HL-60/S4 treated with phorbol 12-myristate 13-acetate at 8.2 ng/mL for 4 days and 3 days (cell line): ENCODE results near the gene TSPAN5.

ENCODE experiments used
- in situ Hi-C: fragments of 300-500 bp; cut with MboI; formaldehyde crosslinking; loops from 2 replicates; pipeline ENCODE4 v1.15.0; 2022; ENCODE audit warnings: low sequenced_read_pairs

The TSPAN5 gene

DNA sequence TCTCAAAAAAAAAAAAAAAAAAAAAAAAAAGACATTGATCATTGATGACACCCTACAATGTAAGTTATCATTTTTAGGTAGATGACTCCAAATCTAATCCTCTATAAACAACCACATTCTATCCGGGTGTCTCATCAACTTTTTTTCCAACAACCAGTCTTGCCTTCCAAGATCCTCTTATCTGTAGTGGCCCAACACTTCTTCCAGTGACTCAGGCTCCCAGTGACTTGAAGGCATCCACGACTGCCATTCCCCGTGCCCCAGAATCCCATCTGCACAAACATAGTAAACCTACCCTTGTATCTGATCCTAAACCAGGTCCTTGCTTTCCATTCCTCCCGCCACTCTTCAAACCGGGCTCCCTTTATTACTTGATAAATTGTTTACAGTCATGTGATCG lies 15.6 kb upstream of the TSPAN5 start:
- in situ Hi-C loops, result no loop called here

DNA sequence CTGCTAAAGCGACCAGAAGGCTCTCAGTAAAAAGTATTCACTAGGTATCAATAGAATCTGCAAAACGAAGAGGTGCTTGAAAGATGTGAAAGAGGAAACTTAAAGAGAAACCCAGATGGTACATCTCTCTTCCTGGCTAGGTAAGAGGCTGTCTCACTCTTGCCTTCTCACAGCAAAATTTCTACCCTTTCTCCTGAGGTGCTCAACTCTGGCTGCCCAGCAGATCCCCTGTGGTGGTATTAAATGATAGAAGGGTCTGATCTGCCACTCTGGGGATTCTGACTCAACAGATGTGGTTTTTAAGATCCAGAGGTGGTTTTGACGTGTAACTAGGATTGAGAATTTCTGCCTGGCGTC lies 14.9 kb upstream of the TSPAN5 start:
- in situ Hi-C loops, result no loop called here

DNA sequence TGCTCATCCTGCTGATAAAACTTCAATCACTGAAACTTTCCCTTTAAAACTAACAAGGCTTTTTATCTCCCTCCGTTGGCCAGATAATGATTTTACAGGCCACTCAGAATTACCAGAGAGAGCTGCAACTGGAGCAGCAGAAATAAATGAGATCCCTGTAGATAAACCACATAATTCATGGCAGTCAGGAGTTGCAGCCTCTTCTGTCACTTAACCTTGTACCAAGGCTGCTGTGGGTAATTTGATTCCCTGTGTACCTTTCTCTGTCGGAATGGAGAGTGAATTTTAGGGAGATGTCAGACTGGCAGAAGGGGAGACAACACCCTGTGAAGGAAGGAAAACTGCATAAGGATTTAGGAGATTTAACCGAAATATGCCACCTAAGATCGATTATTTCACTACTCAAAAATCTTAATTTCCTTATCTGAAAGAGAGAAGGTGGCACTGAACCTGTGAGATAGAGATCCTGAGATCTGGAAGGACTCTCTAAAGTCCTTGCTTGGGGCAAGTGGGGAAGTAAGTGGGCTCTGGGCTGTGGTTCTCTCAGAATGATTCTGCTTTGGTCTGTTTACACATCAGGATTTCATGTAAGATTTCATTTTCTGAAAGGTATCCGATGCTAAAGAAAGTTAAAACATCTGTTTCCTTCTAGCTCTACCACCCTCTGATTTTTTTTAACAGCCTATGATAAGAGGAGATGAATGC lies 14.3 kb upstream of the TSPAN5 start:
- in situ Hi-C loops, result no loop called here

DNA sequence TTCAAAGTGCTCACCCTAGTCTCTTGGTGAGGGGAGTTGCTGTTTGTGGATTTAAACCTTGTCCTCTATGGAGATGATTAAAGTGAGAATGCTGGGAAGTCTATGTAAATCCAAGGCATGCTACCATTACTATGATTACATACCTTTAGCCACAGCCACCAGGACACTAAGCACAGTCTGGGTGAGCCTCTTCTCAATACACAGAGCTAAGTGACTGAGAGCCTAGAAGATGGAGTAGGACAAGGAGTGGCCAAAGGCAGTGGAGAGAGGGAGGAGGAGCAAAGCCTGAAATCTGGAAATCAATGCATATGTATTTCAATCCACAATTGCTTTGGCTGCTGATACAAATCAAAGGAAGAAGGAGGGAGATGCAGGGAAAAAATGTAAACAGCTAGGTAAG lies 12.7 kb upstream of the TSPAN5 start:
- in situ Hi-C loops, result no loop called here

DNA sequence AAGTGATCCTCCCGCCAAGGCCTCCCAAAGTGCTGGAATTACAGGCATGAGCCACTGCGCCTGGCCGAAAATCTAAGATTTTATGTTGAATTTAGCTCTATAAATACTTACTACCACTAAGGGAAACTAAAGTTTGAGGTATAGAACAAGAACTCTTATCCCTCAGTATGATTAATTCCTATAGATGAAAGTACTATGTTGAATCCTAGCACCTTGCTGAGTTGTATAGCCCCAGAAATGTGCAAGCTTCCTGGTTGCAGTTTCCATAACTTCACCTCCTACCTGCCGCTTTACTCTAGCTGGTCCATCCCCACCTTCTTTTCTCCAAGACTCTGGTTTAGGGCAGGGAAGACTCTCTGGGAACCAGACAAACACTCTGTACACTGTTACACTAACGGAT lies 11.8 kb upstream of the TSPAN5 start:
- in situ Hi-C loops, result no loop called here

DNA sequence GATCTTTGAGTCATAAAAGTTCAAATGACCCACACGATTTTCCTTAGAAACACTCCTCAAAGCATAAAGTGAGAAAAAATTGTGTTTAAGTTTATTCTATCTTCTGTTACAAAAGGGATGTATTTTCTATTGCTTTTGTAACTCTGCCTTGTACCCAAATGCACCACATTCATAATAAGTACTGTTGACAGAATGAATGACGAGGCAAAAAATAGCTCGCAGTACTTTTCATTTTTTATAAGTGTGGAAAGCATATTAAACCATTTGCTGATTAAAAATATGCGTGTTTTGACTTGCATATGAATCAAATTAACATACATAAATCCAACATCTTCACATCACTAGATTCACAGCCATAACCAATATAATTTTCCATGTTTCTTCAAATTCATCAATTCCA lies 11.2 kb upstream of the TSPAN5 start:
- in situ Hi-C loops, result no loop called here

DNA sequence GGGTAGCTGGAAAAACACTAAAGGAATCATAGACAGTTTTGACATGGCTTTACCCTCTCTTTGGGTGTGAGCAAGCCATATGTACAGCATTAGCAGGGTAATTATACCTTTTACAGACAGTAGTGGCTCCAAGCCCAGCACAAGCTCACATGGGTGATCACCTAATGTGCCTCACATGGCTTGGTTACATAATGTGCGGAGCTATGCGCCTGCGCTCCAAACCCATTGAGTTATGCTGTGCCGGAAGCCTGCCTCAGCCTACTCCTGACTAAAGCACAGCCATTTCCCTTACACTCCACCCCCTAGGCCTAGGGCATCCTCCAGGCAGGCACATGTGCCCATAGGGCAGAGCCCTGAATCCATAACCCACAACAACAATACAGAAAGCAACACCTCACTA lies 6.5 kb upstream of the TSPAN5 start:
- in situ Hi-C loops, result no loop called here

DNA sequence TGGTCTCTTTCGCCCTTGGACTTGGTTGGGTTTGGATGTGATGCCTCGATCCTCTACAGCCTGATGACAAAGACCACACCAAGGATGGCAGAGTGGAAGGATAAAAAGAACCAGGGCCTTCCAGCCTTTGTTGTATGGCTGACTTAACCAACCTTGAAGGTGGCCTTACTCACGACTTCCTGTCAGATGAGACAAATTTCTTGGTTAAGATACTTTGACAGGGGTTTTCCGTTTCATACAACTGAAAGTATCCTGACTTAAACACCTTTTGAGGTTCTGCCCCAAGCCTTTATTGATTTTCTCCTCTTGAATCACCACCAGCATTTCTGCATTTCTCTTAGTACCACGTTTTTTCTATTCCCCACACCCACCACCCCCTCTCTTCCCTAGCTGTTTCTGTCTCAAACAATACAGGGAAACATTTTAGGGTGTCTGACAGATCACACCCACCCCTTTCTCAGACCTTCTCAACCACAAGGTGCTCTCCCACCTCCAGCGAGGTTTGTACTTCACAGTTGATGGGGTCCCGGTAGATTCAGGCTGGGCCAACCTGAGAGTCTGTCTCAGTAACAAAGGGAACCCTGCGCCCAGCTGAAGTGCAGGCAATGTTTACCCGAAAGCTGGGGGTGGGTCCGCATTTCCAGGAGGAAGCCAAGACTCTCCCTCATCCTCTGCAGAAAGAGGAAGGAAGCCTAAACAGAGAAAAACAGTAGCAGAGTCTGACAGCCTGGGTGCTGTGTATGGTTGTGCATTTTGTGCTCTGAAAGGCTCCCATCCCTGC lies 5.0 kb upstream of the TSPAN5 start:
- in situ Hi-C loops, result no loop called here

DNA sequence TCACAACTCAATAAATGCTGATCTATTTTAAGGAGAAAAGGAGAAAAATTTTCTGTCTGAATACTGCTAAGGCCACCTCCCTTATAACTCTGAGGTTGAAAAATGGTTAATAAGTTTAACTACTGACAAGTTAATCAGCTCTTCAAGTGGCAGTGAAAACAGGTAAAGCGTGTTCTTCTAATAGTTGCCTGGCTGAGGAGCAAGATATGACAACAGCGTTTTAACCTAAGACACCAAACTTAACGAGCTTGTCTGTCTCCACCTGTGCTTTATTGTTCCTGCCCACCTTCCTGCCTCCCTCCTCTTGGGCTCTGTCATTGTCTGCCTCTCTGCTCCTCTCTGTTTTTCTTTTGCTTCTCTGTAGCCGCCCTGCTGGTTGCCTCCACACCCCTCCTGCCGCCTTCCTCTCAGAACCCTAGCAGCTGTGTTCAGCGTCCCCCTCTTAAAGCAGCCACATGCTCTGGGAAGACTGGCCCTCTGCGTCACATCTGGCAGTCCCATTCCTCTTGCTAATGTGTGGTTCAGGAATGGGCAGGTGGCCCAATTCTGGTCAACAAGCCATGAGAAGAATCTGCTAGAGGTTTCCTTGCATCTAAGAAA lies 4.3 kb upstream of the TSPAN5 start:
- in situ Hi-C loops, result no loop called here

DNA sequence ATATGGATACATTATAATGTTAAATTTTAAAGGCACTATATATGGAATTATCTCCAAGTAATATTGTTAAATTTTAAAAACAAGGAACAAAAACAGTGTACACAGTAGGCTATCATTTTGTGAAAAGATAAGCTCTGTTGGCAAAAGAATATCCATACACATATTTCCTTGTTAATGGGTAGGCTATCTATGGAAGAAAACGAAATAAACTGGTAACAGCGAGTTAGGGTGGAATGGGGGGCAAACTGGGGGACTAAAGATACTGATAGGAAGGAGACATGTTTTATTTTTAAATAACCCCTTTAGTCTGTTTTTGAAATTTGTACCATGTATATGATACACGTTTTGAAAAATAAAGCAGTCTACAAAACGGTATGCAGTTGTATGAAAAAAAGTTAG lies 3.6 kb upstream of the TSPAN5 start:
- in situ Hi-C loops, result no loop called here

DNA sequence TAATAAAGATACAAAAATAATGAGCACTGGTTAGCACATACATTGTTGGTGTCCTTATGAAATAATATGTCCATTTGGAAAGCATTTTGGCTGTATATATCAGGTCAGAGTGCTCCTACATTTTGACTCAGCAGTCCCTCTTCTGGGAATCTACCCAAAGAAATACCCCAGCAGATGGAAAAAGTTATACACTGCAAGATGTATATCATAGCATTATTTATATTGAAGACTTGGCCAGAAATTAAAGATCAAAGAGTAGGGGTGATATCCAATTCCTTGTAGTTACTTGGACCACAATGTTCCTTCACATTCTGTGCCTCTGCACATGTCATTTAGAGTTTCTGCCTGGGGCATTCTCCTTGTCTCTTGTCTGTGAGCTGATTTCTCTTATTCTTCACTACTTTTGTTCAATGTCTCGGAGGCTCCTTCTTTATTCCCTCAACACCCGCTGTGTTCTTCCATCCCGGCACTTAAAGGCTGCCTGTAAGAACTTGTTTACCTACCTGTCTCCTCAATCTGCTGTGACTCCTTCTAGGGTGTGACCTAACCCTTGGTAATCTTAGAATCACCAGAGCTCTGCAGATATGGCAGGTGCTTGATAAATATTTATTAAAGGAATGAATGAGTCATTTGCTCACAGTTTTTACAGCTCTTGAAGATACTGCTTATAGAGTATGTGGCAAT lies 3.1 kb upstream of the TSPAN5 start:
- in situ Hi-C loops, result no loop called here

DNA sequence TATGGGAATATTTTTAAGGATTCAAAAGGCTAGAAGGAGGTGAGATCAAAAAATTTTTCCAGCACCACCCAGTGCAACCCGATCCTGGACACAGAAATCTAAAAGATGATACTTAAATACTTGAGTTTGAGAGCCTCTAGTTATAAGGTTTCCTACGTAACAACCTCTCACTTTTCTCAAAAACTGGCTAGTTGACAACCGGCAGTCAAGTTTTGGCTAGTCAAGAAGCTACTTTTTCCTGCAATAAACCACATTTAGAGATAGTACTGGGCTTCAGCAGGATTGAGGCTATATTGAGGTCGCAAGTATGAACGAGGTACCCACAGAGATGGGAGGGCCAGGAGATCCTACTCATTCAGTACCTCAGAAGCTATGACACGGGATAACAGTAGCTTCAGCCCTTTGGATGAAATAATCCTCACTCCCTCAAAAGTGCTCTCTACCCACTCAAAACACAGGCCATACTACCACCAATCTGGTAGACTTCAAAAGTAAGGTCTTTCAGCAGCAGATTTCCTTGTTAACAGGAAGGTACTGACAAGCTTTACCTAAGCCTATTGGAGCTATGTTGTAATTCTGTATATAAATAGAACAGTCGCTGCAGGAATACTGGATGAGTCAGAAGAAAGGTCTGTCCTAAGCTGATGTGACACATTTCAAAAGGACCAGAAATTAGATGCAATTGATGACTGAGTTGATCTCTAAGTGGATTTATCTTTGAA lies 1.5 kb upstream of the TSPAN5 start:
- in situ Hi-C loops, result no loop called here

DNA sequence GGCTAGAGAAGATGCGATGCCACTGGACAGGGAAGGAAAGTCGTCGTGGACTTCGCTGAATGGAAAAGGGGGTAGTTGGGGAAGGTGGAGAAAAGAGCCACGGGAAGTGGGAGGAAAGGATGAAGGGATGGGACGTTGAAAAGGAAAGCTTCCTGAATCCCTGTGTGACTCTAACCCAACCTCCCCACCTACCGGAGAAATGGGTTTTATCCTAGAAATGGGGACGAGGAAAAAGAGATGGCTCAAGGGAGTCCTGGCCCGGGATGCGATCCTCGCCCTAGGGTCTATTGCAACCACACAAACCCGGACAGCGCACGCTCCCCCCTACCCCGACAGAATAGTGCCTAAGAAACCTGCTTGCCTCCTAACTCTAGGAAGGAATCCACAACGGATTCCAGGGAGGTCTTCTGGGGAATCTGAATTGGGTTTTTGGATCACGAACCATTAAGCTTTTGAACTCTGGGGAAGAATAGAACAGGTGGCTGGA lies 738 bp upstream of the TSPAN5 start:
- in situ Hi-C loops, result no loop called here

DNA sequence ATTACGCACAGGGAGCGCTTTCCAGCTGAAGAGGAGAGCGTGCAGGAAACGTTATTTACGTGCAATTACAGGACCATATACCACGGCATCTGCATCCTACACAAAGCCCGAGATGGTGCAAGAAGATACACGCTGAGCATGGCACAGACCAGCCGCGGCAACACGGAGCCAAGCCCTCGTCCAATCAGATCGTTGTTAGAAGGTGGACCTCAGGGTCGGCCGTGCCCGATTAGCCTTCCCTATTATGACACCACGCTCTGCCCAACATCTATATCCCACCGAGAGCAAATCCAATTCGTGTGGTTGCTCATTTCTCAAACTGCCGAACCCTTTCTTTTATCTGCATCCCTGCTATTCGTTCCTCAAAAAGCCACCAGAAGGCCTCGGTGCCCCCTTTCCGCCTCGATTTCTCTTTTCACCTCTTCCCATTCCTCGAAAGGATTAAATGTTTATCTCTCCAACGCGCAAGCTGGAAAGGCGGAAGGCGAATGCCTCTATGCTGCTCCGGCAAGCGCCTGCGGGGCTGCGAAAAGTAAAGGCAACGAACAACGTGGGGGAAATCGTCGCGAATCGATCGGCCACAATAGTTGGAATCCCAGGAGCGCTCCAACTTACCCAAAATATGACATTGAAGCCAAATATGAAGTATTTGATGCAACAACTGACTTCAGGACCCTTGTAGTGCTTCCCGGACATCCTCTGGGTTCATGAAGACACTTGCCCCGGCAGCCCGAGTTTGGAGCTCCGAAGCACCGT lies 702 bp downstream of the TSPAN5 start:
- in situ Hi-C loops, result no loop called here

DNA sequence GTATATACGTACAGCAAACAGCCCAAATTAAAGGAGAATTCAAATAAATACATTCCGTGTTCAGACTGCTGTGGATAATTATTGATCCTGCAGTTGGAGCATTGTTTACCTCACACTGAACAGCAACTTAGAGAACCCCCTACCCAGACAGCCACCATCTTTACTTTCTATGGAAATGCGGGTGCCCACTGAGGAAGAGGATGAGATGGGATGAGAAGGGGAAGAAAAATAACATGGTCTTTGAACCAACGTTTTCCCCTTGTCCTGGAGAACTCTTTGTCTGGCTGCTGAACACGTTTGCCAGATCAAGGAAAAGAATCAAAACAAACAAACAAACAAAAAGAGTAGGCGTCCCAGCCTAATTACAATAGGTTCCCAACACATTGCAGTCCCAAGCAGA lies 1.5 kb downstream of the TSPAN5 start:
- in situ Hi-C loops, result no loop called here

DNA sequence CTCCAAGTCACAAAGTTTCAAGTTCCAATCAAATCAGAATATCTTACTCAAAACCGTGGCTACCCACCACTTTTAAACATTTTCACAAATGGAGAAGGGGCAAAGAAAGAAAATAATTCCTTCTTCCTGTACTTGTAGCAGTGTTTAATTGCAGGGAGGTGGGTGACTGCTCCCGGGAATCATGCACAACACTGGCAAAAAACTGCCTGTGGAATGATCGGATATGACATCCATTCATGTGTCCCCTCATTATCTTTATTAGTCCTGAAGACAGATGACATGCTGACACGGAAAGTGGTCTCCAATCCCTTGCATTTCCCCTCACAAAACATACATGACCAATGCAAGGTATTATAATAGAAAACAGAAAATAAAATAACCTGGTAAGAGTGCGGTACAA lies 2.0 kb downstream of the TSPAN5 start:
- in situ Hi-C loops, result no loop called here

DNA sequence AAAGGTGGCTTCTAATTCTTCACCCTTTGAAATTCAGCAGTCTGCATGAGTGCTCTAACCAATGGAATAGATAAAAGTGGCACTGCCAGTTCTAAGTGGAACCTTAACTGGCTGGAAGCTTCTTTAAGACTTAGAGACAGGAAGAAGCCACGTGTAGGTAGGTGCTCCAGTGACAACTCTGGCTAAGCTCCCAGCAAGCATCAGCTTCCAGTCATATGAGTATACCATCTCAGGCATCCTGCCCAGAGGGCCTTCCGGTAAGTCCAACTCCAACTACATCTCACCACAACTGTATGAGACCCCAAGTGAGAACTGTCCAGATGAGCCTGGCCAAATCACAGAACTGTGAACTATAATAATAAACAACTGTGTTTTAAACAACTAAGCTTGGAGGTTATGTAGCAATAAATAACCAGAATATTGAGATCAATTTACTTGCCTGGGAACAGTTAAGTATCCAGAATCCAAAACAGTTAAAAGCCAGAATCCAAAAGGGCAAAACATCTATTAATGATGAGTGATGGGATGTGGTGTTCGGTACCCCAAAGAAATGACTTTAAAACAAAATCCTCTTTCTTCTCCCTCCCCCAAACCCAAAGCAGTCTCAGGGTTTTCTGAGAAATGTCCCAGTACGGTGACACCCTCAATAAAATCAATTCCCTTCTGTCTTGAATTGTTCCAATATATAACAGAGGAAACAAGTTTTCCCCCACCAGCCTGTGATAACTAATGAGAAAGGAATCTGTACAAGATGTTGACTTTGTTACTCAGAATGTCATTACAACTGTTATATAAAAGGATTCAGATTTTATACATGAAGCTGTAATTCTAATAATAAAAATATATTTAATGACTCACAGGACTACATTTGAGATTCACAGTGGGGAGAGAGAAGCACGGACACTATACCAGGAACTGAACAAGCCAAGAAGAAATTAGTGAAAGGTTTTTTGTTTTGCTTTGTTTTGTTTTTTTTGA lies 4.2 kb downstream of the TSPAN5 start:
- in situ Hi-C loops, result no loop called here

DNA sequence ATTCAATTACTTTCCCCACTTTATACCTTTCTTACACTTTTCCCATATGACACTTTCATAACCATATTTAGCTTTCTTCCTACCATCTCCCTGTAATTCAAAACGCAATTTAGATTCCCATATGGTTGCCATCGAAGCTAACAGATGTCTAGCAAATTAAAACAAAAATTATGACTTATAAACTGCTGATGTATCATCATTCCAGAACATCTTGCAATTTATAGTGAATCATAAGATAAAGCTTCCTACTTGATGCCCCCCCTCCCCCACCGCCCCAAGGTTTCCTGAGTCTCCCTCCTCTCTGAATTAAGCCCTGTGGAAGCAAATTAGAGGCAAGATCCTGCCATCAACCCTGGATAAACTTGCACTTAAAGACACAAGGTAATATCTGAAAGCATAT lies 5.4 kb downstream of the TSPAN5 start:
- in situ Hi-C loops, result no loop called here

DNA sequence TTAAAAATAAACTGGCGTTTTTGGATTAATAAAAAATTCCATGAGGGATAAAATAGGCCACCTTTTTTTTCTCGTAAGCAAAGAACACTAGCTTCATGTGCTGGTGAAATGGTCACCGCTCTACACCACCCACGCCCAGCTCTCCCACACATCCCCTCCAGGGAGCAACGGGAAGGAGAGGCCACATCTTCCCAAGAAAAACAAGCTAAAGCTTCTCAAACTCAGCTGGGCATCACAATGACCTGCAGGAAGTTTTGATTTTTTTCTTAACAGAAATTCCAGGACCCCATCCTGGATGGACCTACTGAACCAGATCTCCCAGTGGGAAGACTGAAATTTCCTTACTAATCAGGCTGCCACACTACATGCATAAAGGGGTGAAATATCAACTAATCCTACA lies 9.8 kb downstream of the TSPAN5 start:
- in situ Hi-C loops, result no loop called here
